OCI-LY3 (cell line): ENCODE data around the gene PITX3.

ENCODE experiments used
- EZH2phosphoT487 ChIP-seq: fragments of 200-600 bp; shearing (Covaris generic); IDR thresholded peaks from 2 replicates; pipeline ENCODE4 v1.6.1; 2018; ENCODE audit warnings: antibody characterized with exemption, mixed run types, low read depth
- TF ChIP-seq, protein P1 (sequence below): fragments of 200-600, 300-600 bp; sonication (generic); IDR thresholded peaks from 2 replicates; pipeline ENCODE4 v1.5.1; 2014; ENCODE audit warnings: antibody characterized with exemption, low read length, low read depth

DNA sequence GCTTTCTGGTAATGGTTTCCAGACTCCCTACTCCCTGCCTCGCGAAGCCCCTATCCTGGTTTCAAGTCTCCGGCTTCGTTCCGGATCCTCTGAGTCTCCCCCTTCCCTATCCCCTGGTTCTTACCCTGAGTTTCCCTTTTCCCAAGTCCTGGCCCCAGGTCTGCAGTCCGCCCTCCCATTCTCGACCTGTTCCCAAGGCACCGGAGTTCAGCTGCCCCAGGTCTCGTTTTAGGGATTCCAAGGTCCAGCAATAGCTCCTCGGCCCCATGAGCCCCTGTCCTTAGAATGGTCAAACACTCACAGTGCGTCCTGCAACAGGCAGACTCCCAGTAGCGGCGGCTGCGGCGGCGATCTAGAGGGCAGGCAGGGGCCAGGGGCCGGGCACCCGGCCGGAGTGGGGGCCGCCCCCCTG lies 274 bp downstream of the PITX3 start:
- TF ChIP-seq, protein P1, sequence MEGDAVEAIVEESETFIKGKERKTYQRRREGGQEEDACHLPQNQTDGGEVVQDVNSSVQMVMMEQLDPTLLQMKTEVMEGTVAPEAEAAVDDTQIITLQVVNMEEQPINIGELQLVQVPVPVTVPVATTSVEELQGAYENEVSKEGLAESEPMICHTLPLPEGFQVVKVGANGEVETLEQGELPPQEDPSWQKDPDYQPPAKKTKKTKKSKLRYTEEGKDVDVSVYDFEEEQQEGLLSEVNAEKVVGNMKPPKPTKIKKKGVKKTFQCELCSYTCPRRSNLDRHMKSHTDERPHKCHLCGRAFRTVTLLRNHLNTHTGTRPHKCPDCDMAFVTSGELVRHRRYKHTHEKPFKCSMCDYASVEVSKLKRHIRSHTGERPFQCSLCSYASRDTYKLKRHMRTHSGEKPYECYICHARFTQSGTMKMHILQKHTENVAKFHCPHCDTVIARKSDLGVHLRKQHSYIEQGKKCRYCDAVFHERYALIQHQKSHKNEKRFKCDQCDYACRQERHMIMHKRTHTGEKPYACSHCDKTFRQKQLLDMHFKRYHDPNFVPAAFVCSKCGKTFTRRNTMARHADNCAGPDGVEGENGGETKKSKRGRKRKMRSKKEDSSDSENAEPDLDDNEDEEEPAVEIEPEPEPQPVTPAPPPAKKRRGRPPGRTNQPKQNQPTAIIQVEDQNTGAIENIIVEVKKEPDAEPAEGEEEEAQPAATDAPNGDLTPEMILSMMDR, result no peak
- TF ChIP-seq EZH2phosphoT487, result no peak
